Type B pancreatic cell (in vitro differentiated cells): Measurements from ENCODE around the gene SYNJ2. TPM values are rescaled to one million over a fixed set of nuclear protein-coding genes. Genes with fewer than 3 reads are reported as not detected.

Experiments used
- DNase-seq: peaks from one replicate; pipeline ENCODE4 v3.0.0; 2021; ENCODE audit warnings: mixed read lengths; ENCODE audit not compliant: unreplicated experiment; ENCODE audit errors: extremely low spot score
- H3K27ac Mint-ChIP-seq: 2 replicates; pipeline ENCODE4 v1.8.0; 2021; ENCODE audit warnings: mild to moderate bottlenecking, mixed read lengths
- H3K27me3 Mint-ChIP-seq: 2 replicates; pipeline ENCODE4 v1.8.0; 2021; ENCODE audit warnings: mixed read lengths
- H3K36me3 Mint-ChIP-seq: 2 replicates; pipeline ENCODE4 v1.8.0; 2021; ENCODE audit warnings: mixed read lengths
- H3K4me1 Mint-ChIP-seq: one replicate; pipeline ENCODE4 v1.8.0; 2021; ENCODE audit warnings: mixed read lengths; ENCODE audit not compliant: unreplicated experiment
- H3K4me3 Mint-ChIP-seq: 2 replicates; pipeline ENCODE4 v1.8.0; 2021; ENCODE audit warnings: mild to moderate bottlenecking, mixed read lengths
- H3K9me3 Mint-ChIP-seq: 2 replicates; pipeline ENCODE4 v1.8.0; 2021; ENCODE audit warnings: mixed read lengths
- total RNA-seq: library from RNA; stranded (reverse); gene quantifications from 2 replicates; pipeline ENCODE4 v1.2.1, GENCODE V29; 2021; ENCODE audit warnings: low replicate concordance
- TF ChIP-seq, protein P1 (sequence below): fragments of 200-600 bp; sonication (generic); conservative IDR thresholded peaks from 2 replicates; pipeline ENCODE4 v1.5.0; 2021; ENCODE audit warnings: antibody characterized with exemption, mild to moderate bottlenecking

Gene SYNJ2
- total RNA-seq, 1 donor from 2014 or later = 17.0 TPM

GRCh38 chr6:157982102-157982562 lies 469 bp downstream of the SYNJ2 start:
- Mint-ChIP-seq H3K36me3 (no peaks in the 10 kb centered on the region), H3K4me3 (peak overlapping the region; percentile 92), H3K27ac (peak overlapping the region; percentile 30), H3K27me3 (peaks cover 9% of the 10 kb centered on the region), H3K9me3 (no peaks in the 10 kb centered on the region), H3K4me1 (peaks cover 23% of the 10 kb centered on the region)
- TF ChIP-seq, protein P1, sequence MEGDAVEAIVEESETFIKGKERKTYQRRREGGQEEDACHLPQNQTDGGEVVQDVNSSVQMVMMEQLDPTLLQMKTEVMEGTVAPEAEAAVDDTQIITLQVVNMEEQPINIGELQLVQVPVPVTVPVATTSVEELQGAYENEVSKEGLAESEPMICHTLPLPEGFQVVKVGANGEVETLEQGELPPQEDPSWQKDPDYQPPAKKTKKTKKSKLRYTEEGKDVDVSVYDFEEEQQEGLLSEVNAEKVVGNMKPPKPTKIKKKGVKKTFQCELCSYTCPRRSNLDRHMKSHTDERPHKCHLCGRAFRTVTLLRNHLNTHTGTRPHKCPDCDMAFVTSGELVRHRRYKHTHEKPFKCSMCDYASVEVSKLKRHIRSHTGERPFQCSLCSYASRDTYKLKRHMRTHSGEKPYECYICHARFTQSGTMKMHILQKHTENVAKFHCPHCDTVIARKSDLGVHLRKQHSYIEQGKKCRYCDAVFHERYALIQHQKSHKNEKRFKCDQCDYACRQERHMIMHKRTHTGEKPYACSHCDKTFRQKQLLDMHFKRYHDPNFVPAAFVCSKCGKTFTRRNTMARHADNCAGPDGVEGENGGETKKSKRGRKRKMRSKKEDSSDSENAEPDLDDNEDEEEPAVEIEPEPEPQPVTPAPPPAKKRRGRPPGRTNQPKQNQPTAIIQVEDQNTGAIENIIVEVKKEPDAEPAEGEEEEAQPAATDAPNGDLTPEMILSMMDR = no peak
- DNase-seq = no peak

DNA sequence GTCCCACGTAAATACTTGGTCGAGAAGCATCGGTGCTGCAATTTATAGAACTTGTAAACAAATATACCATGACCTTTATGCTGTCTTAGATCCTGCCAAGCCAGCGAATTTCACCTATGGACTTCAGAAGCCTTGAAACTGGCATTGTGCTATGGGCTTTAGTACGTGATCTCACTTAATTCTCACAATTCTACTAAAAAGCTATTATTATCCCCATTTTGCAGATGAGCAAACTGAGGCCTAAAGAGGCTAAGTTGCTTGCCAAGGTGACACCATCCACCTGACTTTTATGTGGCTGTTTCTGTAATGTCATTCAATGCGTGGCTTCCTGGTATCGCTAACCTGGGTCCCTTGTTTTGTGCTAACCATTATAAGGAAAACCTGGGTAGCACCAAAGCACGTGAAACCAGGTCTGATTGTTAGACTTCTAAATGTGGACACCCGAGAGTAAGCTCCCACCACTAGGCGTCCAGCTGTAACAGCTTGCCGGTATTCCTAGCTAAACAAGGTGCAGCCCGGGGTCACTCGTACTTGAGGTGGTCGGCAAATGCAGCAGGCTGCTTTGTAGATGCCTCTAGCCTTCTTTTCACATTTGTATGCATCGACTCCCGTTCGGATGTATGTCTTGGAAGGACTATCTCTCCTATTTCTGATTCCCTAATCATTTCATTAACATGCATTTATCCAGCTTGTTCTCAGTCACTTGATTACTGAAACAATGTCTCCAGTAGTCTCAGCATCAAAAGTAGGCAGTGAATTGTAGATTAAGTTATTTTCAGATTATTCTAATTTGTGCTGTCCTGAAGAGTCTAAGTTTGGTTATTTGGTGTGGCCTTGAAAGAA lies 1.1 kb downstream of the SYNJ2 start:
- H3K4me1 Mint-ChIP-seq = peaks cover 19% of the 10 kb centered on the region
- no peaks in the 10 kb centered on the region for H3K9me3 Mint-ChIP-seq
- H3K4me3 Mint-ChIP-seq = peak overlapping the region; percentile 92
- peak overlapping the region; percentile 30 for H3K27ac Mint-ChIP-seq
- H3K36me3 Mint-ChIP-seq = no peaks in the 10 kb centered on the region
- TF ChIP-seq, protein P1 = peak; percentile 51
- H3K27me3 Mint-ChIP-seq = peaks cover 9% of the 10 kb centered on the region
- DNase-seq = no peak

GRCh38 chr6:157983406-157984119 lies 1.9 kb downstream of the SYNJ2 start:
- DNase-seq = no peak
- H3K36me3 Mint-ChIP-seq = no peaks in the 10 kb centered on the region
- TF ChIP-seq, protein P1 = no peak
- H3K4me3 Mint-ChIP-seq = peak overlapping the region; percentile 92
- peak overlapping the region; percentile 30 for H3K27ac Mint-ChIP-seq
- H3K27me3 Mint-ChIP-seq = peaks cover 9% of the 10 kb centered on the region
- H3K9me3 Mint-ChIP-seq = no peaks in the 10 kb centered on the region
- H3K4me1 Mint-ChIP-seq = peaks cover 24% of the 10 kb centered on the region

DNA sequence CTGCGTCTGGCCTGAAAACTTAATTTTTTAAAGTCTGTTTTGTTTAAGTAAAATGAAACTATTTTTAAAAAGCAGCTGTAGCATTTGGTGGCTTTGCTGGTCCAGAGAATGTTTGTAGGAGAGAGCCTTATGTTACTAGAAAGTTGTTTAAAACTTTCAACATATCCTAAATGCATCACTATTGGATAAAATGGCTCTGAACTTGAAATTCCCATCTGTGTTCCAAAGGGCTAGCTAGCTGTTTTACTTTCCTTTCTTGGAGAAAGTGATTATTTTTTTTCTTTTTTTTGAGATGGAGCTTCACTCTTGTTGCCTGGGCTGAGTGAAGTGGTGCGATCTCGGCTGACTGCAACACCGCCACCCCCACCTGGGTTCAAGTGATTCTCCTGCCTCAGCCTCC lies 2.5 kb downstream of the SYNJ2 start:
- Mint-ChIP-seq H3K4me1 (peaks cover 24% of the 10 kb centered on the region), H3K9me3 (no peaks in the 10 kb centered on the region), H3K36me3 (no peaks in the 10 kb centered on the region), H3K27ac (no peak overlapping the region), H3K4me3 (peak overlapping the region; percentile 63), H3K27me3 (peaks cover 9% of the 10 kb centered on the region)
- no peak for DNase-seq
- TF ChIP-seq, protein P1 = no peak

DNA sequence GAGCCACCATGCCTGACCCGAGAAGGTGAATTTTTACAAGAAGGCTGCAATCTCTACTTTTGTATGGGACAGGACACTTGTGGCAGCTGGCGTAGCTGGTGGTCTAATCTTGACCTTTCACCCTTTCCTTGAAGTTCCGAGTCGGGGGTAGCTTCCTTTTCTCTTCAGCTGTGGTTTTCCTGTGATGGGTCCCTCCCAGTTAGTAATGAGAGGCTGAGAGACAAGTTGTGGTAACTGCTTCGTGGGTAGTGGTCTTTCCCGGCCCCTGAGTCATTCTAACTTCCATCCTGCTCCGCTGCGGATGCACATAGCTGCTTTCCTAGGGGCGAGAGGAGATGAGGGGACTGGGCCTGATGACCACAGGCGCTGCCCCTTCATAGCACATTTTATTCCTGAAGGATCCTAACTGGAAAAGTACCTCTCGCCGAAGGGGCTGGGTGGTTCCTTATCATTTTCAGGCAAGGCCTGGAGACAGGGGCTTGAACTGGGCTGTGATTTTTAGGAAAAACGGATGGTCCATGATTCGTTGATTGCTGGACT lies 3.1 kb downstream of the SYNJ2 start:
- DNase-seq = no peak
- peaks cover 9% of the 10 kb centered on the region for H3K27me3 Mint-ChIP-seq
- H3K27ac Mint-ChIP-seq = peak overlapping the region; percentile 72
- peak overlapping the region; percentile 36 for H3K4me3 Mint-ChIP-seq
- TF ChIP-seq, protein P1 = no peak
- no peaks in the 10 kb centered on the region for H3K36me3 Mint-ChIP-seq
- H3K4me1 Mint-ChIP-seq = peaks cover 28% of the 10 kb centered on the region
- no peaks in the 10 kb centered on the region for H3K9me3 Mint-ChIP-seq
